ENCODE data around the gene TLNRD1.
"Not testable (repeated sequence)": the region's sequence is repeated elsewhere in the genome, so short reads cannot be mapped to it uniquely, and the experiment has no call there.

The TLNRD1 gene

DNA sequence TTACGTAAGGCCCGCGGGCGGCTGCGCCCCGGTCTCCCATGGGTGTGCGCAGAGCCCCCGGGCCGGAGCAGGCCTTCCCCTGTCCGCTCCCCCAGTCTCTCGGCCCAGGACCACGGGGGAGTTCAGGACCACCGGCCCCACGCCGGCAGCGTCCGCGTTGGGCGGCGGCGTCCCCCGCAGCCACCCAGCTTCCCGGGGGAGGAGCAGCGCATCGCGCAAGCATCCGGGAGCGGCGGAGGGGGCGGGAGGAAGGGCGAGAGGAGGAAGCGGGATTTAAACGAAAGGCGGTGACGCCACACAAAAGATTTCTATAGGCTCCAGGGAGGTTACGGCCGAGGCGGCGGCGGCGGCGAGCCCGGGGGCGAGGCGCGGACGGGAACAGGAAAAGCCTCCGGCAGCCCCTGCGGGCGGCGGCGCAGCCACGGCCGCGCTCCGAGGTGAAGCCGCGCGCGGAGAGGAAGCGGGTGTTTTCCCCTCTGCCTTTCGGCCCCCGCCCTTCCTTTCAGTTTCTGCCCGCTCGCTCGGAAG is at the start of gene TLNRD1:
TSS of gene TLNRD1 (plus strand) at position 300 of the 528 bp plus-strand sequence. CDS start 1,349 bp downstream, outside the sequence.
- FAIRE-seq = no peak

DNA sequence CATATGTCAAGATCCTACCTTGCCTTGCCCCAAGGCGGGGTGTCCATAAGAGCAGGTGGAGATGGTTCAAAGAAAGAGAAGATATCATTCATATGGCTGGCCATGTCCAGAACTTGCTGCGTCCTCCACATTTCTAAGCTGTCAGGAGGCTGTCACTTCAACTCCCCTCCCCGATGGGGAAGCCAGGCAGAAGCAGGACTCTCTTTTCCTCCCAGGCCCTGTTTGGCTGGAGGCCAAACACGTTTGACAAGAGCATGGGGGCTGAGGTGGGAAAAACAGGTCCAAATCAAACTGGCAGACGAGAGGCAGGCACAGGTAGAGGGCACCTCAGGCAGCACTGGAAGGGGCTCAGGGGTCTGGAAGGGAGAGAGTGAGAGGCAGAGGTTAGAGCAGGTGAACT is 48.8 kb upstream of the TLNRD1 start:
- FAIRE-seq = no peak

- FAIRE-seq = no peak
These were observed 47.4 kb upstream of the TLNRD1 start for GRCh38 chr15:80953001-80953952.

DNA sequence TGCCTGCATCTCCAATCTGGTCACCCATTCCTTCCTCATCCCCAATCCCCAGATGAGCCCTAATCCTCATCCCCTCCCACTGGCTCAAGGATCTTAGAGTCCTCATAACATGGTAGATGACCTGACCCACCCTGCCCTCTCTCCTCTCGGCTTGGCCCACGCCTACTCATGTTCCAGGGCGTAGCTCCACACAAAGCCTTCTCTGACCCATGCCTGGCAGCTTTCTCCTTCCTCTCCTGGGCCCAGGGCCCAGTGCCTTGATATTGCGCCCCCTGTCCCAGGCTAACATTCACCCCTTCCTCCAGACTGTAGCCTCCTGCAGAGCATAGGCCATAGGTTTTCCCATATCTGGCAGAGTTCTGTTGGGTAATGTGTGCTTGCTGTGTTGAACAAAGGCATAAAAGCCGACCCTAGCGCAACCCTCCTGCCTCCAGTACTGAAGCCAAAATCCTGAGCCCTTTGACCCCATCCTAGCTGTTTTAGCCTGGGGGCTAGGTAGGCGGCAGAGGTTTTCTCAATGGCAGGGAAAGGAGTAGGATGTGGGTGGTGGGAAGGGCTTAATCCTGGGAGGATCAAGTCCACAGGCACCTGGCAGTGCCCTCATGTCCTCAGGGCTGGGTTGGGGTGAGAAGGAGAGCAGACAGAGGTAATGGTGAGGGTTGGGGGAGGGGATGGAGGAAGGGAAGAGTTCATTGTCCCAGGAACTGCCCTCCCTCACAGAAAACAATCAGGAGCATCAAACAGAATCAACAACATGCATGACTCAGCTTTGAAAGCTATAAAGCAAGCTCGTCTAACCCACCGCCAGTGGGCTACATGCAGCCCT is 46.6 kb upstream of the TLNRD1 start:
- no peak for FAIRE-seq

DNA sequence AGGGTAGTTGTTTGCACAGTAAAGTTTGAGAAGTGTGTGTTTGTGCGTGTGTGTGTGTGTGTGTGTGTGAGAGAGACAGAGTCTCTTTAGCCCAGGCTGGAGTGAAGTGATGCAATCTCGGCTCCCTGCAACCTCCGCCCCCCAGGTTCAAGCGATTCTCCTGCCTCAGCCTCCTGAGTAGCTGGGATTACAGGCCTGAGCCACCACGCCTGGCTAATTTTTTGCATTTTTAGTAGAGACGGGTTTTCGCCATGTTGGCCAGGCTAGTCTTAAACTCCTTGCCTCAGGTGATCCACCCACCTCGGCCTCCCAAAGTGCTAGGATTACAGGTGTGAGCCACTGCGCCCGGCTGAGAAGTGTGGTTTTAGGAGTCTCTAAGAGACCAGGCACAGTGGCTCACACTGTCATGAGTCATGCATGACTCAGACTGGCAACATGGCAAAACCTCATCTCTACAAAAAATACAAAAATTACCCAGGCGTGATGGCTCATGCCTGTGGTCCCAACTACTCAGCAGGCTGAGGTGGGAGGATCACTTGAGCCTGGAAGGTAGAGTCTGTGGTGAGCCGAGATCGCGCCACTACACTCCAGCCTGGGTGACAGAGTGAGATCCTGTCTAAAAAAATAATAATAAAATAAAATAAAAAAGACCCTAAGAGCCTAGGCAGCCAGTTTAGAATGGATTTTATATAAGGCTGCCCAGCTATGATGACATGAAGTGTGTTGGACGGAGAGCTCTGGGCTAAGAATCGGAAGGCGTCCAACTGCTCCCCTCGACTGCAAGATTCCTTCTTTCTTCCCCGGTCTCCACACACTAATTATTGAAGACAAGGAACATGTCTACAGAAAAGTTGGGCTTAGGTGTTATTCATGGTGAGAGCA is 44.9 kb upstream of the TLNRD1 start:
- not testable (repeated sequence) for FAIRE-seq

DNA sequence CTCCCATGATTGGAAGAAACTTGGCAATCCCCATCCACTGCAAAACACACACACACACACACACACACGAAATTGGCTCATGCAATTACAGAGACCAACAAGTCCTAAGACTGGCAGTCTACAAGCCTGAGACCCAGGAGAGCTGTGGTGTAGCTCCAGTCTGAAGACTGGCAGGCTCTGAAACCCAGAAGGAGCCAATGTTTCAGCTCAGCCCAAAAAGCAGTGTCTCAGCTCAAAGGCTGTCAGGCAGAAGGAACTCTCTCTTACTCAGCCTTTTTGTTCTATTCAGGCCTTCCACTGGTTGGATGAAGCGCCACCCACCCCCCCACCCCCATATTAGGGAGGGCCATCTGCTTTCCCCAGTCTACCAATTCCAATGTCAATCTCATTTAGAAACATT is 43.2 kb upstream of the TLNRD1 start:
- FAIRE-seq = no peak

DNA sequence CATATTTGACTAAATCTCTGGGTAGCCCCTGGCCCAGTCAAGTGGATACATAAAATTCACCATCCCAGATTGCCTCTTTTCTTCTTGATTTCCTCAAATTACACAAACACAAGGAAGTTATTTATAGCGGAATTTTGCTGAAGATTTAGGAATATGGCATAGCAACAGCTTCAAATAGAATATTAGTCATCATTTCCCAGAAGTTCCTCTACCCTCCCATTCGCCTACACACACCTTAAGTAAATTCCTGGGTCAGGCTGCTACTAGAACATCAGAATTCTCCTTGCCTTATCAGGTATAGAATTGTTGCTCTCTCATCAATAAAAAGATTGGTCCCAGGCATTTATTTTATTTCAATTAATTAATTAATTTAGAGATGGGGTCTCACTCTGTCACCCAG is 42.7 kb upstream of the TLNRD1 start:
- no peak for FAIRE-seq

DNA sequence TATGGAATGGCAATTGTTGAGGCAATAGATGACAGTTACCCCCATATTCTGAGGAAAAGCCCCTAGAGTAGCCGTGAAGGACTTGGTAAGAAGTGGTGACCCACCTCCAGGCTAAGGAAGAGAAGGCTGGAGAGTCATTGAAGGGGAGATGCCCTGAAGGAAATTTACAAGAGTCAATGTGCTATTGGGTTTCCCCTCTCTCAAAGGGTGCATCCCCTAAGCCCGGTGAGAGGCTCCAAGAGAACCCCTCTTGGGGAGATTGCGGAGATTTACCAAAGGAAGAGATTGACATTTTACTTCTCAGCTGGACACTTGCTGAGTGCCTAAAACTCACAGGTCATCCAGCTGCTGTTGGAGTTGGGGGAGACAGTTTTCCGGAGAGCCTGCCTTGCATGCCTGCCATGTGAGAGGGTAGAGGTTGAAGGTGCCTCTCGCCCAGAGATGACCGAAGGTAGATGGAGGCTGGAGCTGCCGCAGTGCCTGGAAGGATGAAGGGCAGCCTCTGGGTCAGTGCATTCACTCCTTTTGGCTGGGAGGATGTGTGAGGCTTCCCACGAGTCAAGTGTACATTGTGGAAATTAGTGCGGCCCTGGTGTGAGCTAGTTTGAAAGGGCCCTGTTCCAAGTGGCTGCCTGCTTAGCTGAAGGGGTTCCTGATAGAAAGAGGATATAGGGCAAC is 41.8 kb upstream of the TLNRD1 start:
- no peak for FAIRE-seq

DNA sequence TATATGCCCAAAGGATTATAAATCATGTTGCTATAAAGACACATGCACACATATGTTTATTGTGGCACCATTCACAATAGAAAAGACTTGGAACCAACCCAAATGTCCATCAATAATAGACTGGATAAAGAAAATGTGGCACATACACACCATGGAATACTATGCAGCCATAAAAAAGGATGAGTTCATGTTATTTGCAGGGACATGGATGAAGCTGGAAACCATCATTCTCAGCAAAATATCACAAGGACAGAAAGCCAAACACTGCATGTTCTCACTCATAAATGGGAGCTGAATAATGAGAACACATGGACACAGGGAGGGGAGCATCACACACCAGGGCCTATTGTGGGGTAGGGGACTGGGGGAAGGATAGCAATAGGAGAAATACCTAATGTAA is 35.3 kb upstream of the TLNRD1 start:
- not testable (repeated sequence) for FAIRE-seq

DNA sequence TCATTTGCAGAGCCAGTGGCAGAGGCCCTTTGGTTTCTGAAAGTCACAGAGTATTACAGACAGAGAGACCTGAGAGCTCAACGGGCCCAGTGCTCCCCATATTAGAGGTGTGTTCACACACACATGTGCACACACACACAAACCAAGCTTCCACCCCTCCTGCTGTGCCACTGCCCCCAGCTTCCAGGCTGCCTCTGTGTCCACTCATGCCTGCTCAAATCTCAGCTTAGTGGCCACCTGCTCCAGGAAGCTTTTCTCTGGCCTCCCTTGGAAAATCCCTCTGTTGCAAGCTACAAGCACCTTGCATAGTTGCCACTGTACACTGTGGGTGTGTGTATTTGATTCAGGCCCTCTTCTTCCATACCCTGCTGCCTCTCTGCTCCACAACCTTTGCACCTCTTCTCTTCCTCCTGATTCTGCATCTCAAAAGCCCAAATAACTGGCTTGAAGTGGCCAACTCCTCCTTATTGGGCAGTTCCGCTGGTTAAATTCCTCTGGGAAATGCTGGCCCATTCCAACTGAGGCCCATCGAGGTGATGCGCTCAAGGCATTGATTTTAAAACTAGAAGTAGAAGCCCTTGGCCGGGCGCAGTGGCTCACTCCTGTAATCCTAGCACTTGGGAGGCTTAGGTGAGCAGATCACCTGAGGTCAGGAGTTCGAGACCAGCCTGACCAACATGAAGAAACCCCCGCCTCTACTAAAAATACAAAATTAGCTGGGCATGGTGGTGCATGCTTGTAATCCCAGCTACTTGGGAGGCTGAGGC is 34.1 kb upstream of the TLNRD1 start:
- no peak for FAIRE-seq

DNA sequence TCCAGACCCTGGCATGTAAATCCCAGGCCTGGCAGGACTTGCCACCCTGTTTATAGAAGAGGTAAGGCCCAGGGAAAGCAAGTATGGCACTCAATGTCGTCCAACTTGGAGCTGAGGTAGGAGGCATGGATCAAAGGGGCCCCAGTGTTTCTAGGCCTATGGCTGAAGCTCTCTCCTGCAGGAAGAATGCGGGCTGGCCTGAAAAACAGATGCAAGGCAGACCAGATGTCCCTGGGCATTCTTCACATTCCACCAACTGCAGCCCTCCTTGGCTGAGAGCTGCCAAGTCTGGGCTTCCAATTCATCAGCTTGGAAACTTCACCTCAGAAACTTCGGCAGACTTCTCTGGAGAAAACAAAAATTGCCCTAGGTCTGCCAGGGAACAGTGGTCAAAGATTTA is 33.3 kb upstream of the TLNRD1 start:
- FAIRE-seq = no peak

- no peak for FAIRE-seq
These were observed 32.7 kb upstream of the TLNRD1 start for GRCh38 chr15:80967991-80968510.

- FAIRE-seq = no peak
These were observed 31.4 kb upstream of the TLNRD1 start for GRCh38 chr15:80969316-80969715.

GRCh38 chr15:80970018-80970657 is 30.6 kb upstream of the TLNRD1 start:
- FAIRE-seq = peak; percentile 63

- FAIRE-seq = no peak
These were observed 30.1 kb upstream of the TLNRD1 start for GRCh38 chr15:80970658-80971057.

GRCh38 chr15:80971143-80971542 is 29.6 kb upstream of the TLNRD1 start:
- FAIRE-seq = no peak

GRCh38 chr15:80972276-80972675 is 28.4 kb upstream of the TLNRD1 start:
- FAIRE-seq = no peak

DNA sequence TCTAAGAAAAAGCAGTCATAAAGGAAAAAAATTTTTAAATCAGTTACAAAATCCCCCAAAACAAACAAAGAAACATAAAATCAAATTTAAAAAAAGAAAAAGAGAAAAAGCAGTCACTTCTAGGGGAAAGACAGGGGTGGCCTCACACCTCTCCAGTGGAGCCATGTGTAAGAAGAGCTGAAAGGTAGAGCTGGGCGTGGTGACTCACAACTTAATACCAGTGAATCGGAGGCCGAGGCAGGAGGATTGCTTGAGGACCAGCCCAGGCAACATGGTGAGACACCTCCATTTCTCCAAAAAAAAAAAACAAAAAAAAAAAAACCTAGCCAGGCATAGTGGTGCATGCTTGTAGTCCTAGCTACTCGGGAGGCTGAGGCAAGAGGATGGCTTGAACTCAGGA is 25.8 kb upstream of the TLNRD1 start:
- FAIRE-seq = no peak

DNA sequence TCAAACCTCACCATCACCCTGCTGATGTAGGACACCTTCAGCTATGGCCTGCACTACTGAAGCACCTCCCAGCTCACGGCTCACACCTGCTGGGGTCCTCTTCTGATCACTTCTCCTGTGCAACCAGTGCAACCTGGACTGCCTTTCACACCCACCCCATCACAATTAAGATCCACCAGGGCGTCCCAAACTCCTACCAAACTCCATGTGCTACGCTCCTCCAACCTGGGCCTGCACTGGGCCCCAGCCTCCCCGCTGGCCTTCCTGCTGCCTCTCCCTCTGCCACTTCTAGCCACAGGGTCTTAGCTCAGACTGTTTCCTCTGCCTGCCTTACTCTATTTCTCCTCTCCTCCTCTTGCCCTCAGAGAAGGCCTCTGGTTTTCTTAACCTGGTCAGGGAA is 23.9 kb upstream of the TLNRD1 start:
- no peak for FAIRE-seq

DNA sequence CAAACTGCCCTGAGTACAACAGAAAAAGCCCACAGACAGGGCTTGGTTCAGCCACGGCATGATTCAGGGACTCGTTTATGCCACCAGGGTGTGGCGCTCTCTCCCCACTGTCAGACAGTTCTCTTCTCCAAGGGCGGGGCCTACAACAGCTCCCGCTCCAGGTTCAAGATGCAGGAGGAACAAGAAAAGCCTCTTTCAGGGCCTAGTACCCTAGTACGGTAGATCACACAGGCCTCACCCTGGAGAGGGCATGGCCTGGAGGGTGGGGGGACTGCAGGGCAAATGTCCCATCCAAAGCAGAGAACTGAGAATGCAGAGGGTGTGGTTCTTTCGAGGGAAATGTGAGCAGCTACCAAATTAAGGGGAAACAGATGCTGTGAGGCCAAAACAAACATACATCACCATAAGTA is 23.1 kb upstream of the TLNRD1 start:
- no peak for FAIRE-seq
